Measurements from ENCODE around the gene ATP8B4. TPM values are rescaled to one million over a fixed set of nuclear protein-coding genes. Genes with fewer than 3 reads are reported as not detected.

ATP8B4 gene
- polyA plus RNA-seq, 3 donors, result 3.2 to 5.0 (median 3.3) TPM

DNA sequence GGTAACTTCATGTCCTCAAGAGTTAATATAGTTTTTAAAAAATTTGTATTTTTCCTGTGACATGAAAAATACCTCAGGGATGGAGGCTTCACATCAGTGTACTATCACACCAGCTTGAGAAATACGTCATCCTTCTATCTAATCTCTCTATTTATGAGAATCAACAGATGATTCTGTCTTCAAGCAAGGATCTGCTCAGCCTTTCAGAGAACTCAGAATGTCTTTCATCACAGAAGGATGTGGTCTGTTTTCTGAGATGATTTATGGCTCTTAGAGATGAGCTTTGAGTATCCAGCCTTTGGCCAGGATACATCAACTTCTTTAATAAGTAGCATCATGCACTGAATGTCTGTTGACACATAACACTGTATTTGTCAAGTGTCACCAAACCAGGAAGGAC, 304.3 kb downstream of the ATP8B4 start:
- DNase-seq (ENCODE audit: extremely low read depth in 1 of 11, low read depth in 9 of 11, low spot score in 4 of 11), result no peak

DNA sequence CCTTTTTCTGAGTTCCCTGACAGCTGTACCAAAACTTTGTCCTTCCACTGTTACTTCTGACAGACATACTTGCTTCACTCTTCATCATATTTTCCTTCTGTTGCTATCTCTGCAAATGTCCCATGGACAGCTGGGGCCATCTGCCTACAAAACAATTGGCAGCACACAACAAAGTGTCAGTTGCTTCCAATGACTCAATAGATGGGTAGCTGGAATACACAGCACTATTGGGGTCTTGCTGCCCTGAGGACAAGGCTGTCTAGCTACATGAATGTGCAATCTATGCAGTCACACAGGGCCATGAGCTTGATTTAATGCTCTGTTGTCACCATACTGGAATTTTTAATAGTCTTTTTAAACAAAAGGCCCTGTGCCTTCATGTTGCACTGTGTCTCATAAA, 305.4 kb downstream of the ATP8B4 start:
- DNase-seq (ENCODE audit: extremely low read depth in 1 of 11, low read depth in 9 of 11, low spot score in 4 of 11), result no peak

DNA sequence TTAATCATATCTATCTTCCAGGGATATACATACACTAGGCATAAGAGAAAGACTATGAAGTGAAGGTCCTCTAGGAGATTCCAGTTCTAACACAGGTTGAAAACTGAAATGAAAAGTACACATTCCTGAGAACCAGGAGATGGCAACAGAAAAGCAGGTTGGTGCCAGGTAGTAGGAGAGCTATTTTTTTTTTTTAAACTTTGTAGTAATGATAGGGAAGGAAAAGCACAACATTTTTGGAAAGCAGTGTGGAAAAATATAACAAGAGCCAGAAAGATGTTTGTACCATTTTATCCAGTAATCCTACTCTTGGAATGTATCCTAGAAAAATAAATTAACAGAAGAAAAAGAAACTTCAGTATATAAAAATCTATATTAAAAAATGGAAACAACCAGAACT, 308.3 kb downstream of the ATP8B4 start:
- DNase-seq (ENCODE audit: extremely low read depth in 1 of 11, low read depth in 9 of 11, low spot score in 4 of 11), result no peak

DNA sequence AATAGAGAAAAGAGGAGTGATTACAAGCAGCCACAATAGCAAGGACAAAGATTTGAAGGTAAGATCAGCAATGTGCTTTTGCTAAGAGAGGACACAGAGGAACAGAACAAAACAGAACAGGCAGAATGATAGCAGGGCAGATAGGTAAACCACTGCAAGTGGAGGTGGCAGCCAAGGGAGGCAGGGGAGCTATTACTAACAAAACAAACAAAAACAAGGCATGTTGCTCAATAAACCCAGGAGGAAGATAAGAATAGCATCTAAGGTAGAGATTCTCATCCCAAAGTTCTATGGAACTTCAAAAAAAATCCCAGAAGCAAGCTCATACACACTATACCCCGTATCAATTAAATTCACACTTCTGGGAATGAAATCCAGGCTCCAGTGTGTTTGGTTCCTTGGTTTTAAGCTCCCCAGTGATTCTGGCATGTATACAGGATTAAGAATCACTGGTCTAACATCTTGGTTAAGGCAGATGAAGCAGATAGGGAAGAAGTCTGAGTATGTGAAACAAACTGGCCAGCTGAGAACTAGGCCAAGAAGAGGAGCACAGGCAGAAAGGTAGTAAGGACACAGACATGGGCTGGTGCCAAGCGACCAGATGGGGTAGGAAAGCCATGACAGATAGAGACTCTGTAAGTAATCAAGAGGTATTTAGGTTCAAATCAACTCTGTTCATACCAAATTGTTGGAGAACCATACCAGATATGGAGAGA, 309.0 kb downstream of the ATP8B4 start:
- no peak for DNase-seq (ENCODE audit: extremely low read depth in 1 of 11, low read depth in 9 of 11, low spot score in 4 of 11)

DNA sequence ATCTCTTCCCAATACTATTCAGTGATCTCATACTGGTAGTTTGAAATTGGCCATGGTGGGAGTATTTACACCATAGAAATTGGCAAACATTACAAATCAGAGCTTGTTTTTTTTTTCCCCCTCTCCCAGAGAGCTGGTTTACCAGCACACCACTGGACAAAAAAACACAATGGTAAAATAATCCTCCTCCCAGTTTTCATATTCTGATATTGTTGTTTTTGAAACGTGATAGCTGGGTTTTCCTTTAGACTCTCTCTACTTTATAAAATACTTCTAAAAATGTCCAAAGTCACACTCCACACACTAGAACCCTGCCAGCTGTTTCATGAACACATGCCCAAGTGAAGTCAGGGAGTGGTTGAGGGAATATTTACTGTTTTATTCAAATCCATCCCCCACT, 310.7 kb downstream of the ATP8B4 start:
- DNase-seq (ENCODE audit: extremely low read depth in 1 of 11, low read depth in 9 of 11, low spot score in 4 of 11), result no peak

Other genes starting within 250 kb of the ATP8B4 start
- 10 to 100 TPM; 53.6 to 81.2 (median 59.3) TPM for gene SLC27A2, start 63.0 kb upstream of the ATP8B4 start, polyA plus RNA-seq (ENCODE audit: insufficient read length in 3 of 3)
- gene HDC, start 146.5 kb upstream of the ATP8B4 start, polyA plus RNA-seq (ENCODE audit: insufficient read length in 3 of 3), result under 1 TPM; 0.42 to 0.56 (median 0.48) TPM
- 10 to 100 TPM; 27.2 to 32.8 (median 30.2) TPM for gene GABPB1, start 236.0 kb upstream of the ATP8B4 start, polyA plus RNA-seq (ENCODE audit: insufficient read length in 3 of 3)